AG04450 (cell line): ENCODE data around the gene GRXCR1. TPM values are rescaled to one million over a fixed set of nuclear protein-coding genes. Genes with fewer than 3 reads are reported as not detected.

ENCODE experiments used
- CTCF ChIA-PET: fragments of 300-600, 350-600 bp; formaldehyde crosslinking; extraction: SDS; loops from one replicate; lab custom pipeline; 2022; ENCODE audit warnings: antibody characterized with exemption, inconsistent platforms; lab: Charles Lee
- POLR2A ChIA-PET: fragments of 350-600 bp; formaldehyde crosslinking; extraction: SDS; loops from one replicate; lab custom pipeline; 2021; ENCODE audit warnings: antibody characterized with exemption, inconsistent platforms; lab: Yijun Ruan, JAX
- DNase-seq: peaks from one replicate; pipeline ENCODE4 v3.0.0-alpha.2; 2011; ENCODE audit warnings: low read depth, low spot score
- H3K27ac ChIP-seq: one replicate; pipeline ENCODE4 v1.5.1; 2012; ENCODE audit warnings: low read depth, low read length, control low read depth
- H3K27me3 ChIP-seq: one replicate; pipeline ENCODE4 v1.6.0; 2012; ENCODE audit warnings: low read length; ENCODE audit not compliant: control insufficient read depth, insufficient read depth
- H3K4me3 ChIP-seq: 2 replicates; pipeline ENCODE4 v1.5.1; 2011; ENCODE audit warnings: mild to moderate bottlenecking, low read depth, low read length, control low read depth
- H3K9me3 ChIP-seq: 2 replicates; pipeline ENCODE4 v1.5.1; 2012; ENCODE audit warnings: low read length; ENCODE audit not compliant: control insufficient read depth, insufficient read depth
- polyA minus RNA-seq: library from RNA; depleted of rRNA, polyadenylated mRNA; stranded (reverse); fragments of >200 nt; gene quantifications from 2 replicates; pipeline ENCODE4 v1.2.3, GENCODE V29; 2011; rRNA and poly(A)+ RNA removed
- polyA plus RNA-seq: library from polyadenylated mRNA; depleted of rRNA; stranded (reverse); fragments of >200 nt; gene quantifications from 2 replicates; pipeline ENCODE4 v1.2.3, GENCODE V29; 2011; rRNA removed
- TF ChIP-seq, protein P1 (sequence below): IDR thresholded peaks from 2 replicates; pipeline ENCODE4 v1.5.1; 2011; ENCODE audit warnings: low read depth, low read length, control low read depth, inconsistent platforms

Gene GRXCR1
- not detected in 2 replicates for polyA plus RNA-seq
- polyA minus RNA-seq = not detected in 2 replicates

DNA sequence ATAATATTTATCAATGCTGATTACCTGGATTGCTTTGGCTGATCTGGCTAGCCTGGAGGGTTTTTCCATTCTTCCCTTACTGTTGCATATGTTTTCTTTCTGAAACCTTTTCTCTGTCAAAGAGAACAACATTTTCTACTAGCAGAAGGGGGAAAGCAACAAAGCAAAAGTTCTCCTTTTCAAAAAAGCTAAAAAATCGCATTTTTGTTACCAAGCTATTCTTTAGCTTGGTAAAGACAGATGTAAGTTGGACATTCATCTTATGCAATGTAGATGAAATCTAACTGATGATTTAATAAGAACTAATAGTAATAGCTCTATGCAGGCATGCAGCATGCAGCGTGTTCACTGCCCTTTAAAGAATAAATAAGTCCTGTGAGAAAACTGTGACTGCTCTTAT, at the start of gene GRXCR1:
Gene GRXCR1 (plus strand): TSS at position 301 of the 400 bp plus-strand sequence. CDS start 554 bp downstream, outside the sequence.
- Histone ChIP-seq H3K27ac (no peak within 1 kb of the TSS), H3K9me3 (peaks cover 3% of the 10 kb centered on the region; the same call in 1 of the 2 replicates), H3K27me3 (no peaks in the 10 kb centered on the region), H3K4me3 (no peak within 1 kb of the TSS)
- ChIA-PET CTCF (no interaction called here), POLR2A (no interaction called here)
- DNase-seq = no peak
- TF ChIP-seq, protein P1, sequence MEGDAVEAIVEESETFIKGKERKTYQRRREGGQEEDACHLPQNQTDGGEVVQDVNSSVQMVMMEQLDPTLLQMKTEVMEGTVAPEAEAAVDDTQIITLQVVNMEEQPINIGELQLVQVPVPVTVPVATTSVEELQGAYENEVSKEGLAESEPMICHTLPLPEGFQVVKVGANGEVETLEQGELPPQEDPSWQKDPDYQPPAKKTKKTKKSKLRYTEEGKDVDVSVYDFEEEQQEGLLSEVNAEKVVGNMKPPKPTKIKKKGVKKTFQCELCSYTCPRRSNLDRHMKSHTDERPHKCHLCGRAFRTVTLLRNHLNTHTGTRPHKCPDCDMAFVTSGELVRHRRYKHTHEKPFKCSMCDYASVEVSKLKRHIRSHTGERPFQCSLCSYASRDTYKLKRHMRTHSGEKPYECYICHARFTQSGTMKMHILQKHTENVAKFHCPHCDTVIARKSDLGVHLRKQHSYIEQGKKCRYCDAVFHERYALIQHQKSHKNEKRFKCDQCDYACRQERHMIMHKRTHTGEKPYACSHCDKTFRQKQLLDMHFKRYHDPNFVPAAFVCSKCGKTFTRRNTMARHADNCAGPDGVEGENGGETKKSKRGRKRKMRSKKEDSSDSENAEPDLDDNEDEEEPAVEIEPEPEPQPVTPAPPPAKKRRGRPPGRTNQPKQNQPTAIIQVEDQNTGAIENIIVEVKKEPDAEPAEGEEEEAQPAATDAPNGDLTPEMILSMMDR = no peak

DNA sequence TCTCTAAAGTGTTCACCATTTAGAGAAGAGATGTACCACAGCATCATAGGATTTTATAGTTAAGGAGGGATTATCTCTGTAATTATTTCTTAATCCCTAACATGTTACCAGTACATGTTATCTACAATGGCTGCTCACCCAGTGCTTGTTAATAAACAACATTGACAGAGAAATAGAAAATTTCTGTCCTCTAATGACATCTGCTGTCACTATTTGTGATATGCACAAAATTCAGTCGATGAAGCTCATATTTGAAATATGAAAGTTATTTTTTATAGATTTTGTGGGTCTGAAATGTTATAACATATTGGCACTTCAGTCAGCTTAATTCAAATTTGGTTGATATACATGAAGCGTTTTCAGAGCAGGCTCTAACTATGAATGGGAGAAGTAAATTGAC, 48.8 kb upstream of the GRXCR1 start:
- H3K27me3 ChIP-seq = no peaks in the 10 kb centered on the region
- no peaks in the 10 kb centered on the region; the same call in 1 of the 2 replicates for H3K9me3 ChIP-seq
- H3K4me3 ChIP-seq = no peak overlapping the region
- ChIA-PET CTCF (no interaction called here), POLR2A (no interaction called here)
- no peak for DNase-seq
- H3K27ac ChIP-seq = no peak overlapping the region
- TF ChIP-seq, protein P1 = no peak

DNA sequence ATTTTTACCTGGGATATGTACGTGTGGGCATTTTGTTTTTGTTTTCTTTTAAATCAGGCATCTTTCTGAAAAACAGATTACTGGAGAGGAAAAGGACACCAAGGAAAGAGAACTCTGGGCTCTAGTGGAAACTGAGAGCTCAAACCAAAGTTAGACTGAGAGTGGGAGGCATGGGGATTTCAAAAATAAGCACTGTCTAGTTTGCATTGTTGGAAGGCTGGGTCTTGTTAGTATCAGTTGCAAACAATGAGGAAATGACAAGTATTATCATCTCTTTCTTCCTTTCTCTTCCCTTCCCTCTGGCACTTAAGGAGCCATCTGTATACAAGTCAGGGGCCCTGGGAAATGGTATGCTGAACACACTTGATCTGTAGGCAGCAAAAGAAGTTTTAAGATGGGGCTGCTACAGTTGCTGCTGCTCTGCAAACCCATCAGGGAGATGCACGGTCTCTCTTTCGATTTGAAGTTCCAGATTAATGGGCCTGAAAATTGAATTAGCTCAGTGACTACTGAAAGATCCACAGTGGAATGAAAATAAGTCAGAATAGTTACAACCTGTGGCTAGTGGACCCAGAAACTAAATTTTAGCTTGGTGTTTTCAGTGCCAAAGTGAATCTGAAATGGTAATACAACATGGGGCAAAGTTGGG, 48.0 kb upstream of the GRXCR1 start:
- POLR2A ChIA-PET = no interaction called here
- Histone ChIP-seq H3K27ac (no peak overlapping the region), H3K4me3 (no peak overlapping the region), H3K27me3 (no peaks in the 10 kb centered on the region), H3K9me3 (no peaks in the 10 kb centered on the region; the same call in 1 of the 2 replicates)
- DNase-seq = no peak
- TF ChIP-seq, protein P1 = no peak
- CTCF ChIA-PET = interaction anchor here (0.8 kb wide), 1 partner anchor 20 kb away, joined by 3 read pairs; no protein-coding TSS in a partner anchor

DNA sequence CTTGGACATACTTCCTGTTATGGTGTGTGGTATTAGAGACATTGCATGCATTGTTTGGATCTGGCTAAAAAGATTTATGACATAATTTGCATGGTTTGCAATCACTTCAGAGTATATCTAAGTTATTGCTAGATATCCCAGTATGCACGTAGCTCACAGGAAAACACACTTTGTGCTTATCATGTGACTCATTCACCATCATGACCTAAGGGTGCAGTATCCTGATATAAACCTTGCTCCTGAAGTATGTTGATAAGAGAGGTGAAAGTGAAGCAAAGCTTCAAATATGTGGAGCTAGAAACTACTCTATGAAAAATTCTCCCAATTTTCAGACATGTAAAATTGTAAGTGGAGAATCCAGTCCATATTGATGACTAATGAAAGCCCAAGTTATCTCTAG, 46.9 kb upstream of the GRXCR1 start:
- H3K9me3 ChIP-seq = no peaks in the 10 kb centered on the region; the same call in 1 of the 2 replicates
- ChIA-PET CTCF (no interaction called here), POLR2A (no interaction called here)
- H3K4me3 ChIP-seq = no peak overlapping the region
- TF ChIP-seq, protein P1 = no peak
- no peaks in the 10 kb centered on the region for H3K27me3 ChIP-seq
- no peak overlapping the region for H3K27ac ChIP-seq
- no peak for DNase-seq

DNA sequence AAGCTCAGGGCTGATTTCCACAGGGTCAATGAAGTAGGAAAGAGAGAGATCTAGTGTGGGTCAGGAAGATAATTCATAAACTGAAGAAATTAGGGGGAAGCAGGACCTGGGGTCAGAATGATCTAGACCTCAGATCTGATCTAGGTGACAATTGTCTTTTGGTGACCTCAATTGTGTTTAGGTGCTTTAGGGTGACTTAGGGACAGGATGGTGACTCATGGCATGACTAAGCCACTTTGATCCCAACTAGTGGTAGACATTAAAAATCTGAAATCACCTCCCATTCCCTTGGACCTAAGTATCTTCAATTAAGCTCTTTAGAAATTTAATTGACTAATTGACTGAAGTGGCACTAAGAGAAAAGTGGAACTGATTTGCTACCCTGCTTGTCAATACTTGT, 36.7 kb upstream of the GRXCR1 start:
- TF ChIP-seq, protein P1 = no peak
- DNase-seq = no peak
- ChIA-PET POLR2A (no interaction called here), CTCF (no interaction called here)
- no peak overlapping the region for H3K4me3 ChIP-seq
- H3K27ac ChIP-seq = no peak overlapping the region
- 0 out of 2 replicates have a peak, but pooled peaks cover 2% of the 10 kb centered on the region for H3K9me3 ChIP-seq
- no peaks in the 10 kb centered on the region for H3K27me3 ChIP-seq
